Ishikawa (cell line): ENCODE data around the gene RNF111.
A peak's percentile ranks its signal among the peaks of the same experiment; 100 is the strongest.

Source experiments
- CEBPB ChIP-seq: IDR thresholded peaks from 2 replicates; pipeline ENCODE4 v1.6.1; 2012
- CREB1 ChIP-seq: IDR thresholded peaks from 2 replicates; pipeline ENCODE4 v1.6.1; 2012; ENCODE audit warnings: low read depth
- EGR1 ChIP-seq: IDR thresholded peaks from 2 replicates; pipeline ENCODE4 v1.6.1; 2012
- EP300 ChIP-seq: IDR thresholded peaks from 2 replicates; pipeline ENCODE4 v1.6.1; 2012; ENCODE audit warnings: borderline replicate concordance
- FOXM1 ChIP-seq: IDR thresholded peaks from 2 replicates; pipeline ENCODE4 v1.6.1; 2012; ENCODE audit warnings: low read depth, borderline replicate concordance
- MAX ChIP-seq: IDR thresholded peaks from 2 replicates; pipeline ENCODE4 v1.6.1; 2012
- NFIC ChIP-seq: IDR thresholded peaks from 2 replicates; pipeline ENCODE4 v1.6.1; 2012
- RAD21 ChIP-seq: IDR thresholded peaks from 2 replicates; pipeline ENCODE4 v1.6.1; 2012; ENCODE audit warnings: low read depth
- TAF1 ChIP-seq: IDR thresholded peaks from 2 replicates; pipeline ENCODE4 v1.6.1; 2012; ENCODE audit warnings: low read depth, mild to moderate bottlenecking
- TCF12 ChIP-seq: IDR thresholded peaks from 2 replicates; pipeline ENCODE4 v1.6.1; 2012; ENCODE audit warnings: low read depth
- TEAD4 ChIP-seq: IDR thresholded peaks from 2 replicates; pipeline ENCODE4 v1.6.1; 2012
- YY1 ChIP-seq: IDR thresholded peaks from 2 replicates; pipeline ENCODE4 v1.6.1; 2012; ENCODE audit warnings: low read depth
- ZBTB7A ChIP-seq: IDR thresholded peaks from 2 replicates; pipeline ENCODE4 v1.6.1; 2012; ENCODE audit warnings: low read depth
- TF ChIP-seq, protein P1 (sequence below): IDR thresholded peaks from 2 replicates; pipeline ENCODE4 v1.6.1; 2012; ENCODE audit warnings: low read depth, mild to moderate bottlenecking
- TF ChIP-seq, protein P2 (sequence below): IDR thresholded peaks from 2 replicates; pipeline ENCODE4 v1.6.1; 2012

The RNF111 gene

DNA sequence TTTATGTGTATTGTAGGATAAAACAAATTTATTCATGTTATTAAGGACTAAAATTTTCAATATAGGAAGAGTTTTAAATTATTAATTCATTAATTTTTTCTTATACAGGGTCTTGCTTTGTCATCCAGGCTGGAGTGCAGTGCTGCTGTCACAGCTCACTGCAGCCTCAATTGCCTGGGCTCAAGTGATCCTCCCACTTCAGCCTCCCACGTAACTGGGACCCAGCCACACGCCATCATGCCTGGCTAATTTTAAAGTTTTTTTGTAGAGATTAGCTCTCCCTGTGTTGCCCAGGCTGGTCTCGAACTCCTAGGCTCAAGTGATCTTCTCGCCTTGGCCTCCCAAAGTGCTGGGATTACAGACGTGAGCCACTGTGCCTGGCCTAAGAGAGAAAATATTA, 132.2 kb downstream of the RNF111 start:
- TF ChIP-seq TCF12, result no peak
- TF ChIP-seq, protein P1, sequence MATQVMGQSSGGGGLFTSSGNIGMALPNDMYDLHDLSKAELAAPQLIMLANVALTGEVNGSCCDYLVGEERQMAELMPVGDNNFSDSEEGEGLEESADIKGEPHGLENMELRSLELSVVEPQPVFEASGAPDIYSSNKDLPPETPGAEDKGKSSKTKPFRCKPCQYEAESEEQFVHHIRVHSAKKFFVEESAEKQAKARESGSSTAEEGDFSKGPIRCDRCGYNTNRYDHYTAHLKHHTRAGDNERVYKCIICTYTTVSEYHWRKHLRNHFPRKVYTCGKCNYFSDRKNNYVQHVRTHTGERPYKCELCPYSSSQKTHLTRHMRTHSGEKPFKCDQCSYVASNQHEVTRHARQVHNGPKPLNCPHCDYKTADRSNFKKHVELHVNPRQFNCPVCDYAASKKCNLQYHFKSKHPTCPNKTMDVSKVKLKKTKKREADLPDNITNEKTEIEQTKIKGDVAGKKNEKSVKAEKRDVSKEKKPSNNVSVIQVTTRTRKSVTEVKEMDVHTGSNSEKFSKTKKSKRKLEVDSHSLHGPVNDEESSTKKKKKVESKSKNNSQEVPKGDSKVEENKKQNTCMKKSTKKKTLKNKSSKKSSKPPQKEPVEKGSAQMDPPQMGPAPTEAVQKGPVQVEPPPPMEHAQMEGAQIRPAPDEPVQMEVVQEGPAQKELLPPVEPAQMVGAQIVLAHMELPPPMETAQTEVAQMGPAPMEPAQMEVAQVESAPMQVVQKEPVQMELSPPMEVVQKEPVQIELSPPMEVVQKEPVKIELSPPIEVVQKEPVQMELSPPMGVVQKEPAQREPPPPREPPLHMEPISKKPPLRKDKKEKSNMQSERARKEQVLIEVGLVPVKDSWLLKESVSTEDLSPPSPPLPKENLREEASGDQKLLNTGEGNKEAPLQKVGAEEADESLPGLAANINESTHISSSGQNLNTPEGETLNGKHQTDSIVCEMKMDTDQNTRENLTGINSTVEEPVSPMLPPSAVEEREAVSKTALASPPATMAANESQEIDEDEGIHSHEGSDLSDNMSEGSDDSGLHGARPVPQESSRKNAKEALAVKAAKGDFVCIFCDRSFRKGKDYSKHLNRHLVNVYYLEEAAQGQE, result no peak

GRCh38 chr15:59120937-59121336, 133.5 kb downstream of the RNF111 start:
- TF ChIP-seq RAD21, result no peak
- no peak for TF ChIP-seq YY1
- TF ChIP-seq CEBPB, result no peak

DNA sequence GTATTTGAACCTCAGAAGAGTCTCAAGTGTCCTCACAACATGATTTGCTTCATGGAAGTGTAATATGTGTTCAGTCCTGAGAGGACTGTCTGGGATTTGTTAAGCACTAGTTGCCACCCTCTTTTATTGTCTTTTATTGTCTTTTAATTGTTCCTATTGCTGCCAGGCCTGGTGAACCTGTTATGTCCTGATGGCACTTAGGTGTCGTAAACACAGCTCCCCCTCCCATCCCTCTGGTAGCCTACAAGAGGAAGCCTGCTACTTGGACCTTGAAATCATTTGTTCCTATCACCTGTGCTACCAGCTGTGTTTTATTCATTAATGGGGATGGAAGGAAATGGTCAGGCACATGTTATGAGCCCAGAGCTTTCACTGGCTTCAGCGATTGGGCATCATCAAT, 136.8 kb downstream of the RNF111 start:
- TF ChIP-seq, protein P2, sequence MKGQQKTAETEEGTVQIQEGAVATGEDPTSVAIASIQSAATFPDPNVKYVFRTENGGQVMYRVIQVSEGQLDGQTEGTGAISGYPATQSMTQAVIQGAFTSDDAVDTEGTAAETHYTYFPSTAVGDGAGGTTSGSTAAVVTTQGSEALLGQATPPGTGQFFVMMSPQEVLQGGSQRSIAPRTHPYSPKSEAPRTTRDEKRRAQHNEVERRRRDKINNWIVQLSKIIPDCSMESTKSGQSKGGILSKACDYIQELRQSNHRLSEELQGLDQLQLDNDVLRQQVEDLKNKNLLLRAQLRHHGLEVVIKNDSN, result no peak
- TF ChIP-seq TCF12 (no peak), TEAD4 (no peak), EGR1 (no peak), MAX (no peak), CREB1 (no peak), NFIC (no peak), RAD21 (no peak), CEBPB (no peak), ZBTB7A (no peak), FOXM1 (no peak), EP300 (no peak), YY1 (no peak), TAF1 (no peak)
- TF ChIP-seq, protein P1, result no peak

DNA sequence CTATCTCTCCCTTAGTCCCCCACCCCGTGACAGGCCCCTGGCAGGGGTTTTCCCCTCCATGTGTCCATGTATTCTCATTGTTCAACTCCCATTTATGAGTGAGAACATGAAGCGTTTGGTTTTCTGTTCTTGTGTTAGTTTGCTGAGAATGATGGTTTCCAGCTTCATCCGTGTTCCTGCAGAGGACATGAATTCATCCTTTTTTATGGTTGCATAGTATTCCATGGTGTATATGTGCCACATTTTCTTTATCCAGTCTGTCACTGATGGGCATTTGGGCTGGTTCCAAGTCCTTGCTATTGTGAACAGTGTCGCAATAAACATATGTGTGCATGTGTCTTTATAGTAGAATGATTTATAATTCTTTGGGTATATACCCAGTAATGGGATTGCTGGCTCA, 138.2 kb downstream of the RNF111 start:
- TF ChIP-seq CEBPB, result 0 out of 2 replicates have a peak, but pooled peaks have one; percentile 18

- TF ChIP-seq, protein P2, result no peak
- TF ChIP-seq MAX (no peak), ZBTB7A (no peak), EGR1 (no peak), RAD21 (no peak), TEAD4 (no peak), CREB1 (no peak), FOXM1 (no peak), YY1 (no peak), CEBPB (no peak), NFIC (no peak), EP300 (no peak)
These were observed 144.0 kb downstream of the RNF111 start for GRCh38 chr15:59131456-59131855.

GRCh38 chr15:59131969-59132562, 144.6 kb downstream of the RNF111 start:
- TF ChIP-seq YY1, result no peak
- TF ChIP-seq TAF1, result no peak
- no peak for TF ChIP-seq CREB1
- TF ChIP-seq MAX, result no peak
- TF ChIP-seq TCF12, result no peak
- no peak for TF ChIP-seq RAD21
- TF ChIP-seq EP300, result no peak
- TF ChIP-seq EGR1, result no peak
- no peak for TF ChIP-seq FOXM1
- TF ChIP-seq, protein P2, result no peak
- no peak for TF ChIP-seq NFIC
- TF ChIP-seq, protein P1, result no peak
- TF ChIP-seq TEAD4, result no peak
- no peak for TF ChIP-seq CEBPB
